CD14-positive monocyte (primary cell): ENCODE measurements around the gene KAZN. TPM values are rescaled to one million over a fixed set of nuclear protein-coding genes. Genes with fewer than 3 reads are reported as not detected.

Experiments
- DNase-seq, 3 donors: peaks; one replicate each; pipeline ENCODE4 v3.0.0-alpha.2; 2011 to 2022
- H2AFZ ChIP-seq: 2 replicates; pipeline ENCODE4 v1.6.0; 2012; ENCODE audit warnings: mild to moderate bottlenecking, low read depth, low read length, inconsistent platforms; ENCODE audit not compliant: insufficient read depth, poor library complexity, severe bottlenecking
- H3K27ac ChIP-seq, 2 donors: 1 replicate in 1 of 2; 2 replicates in 1 of 2; pipeline ENCODE4 v1.5.1; 2012 to 2013; ENCODE audit warnings: low read length in 2 of 2, control low read depth in 1 of 2, inconsistent platforms in 1 of 2, low read depth in 1 of 2, mild to moderate bottlenecking in 1 of 2
- H3K27me3 ChIP-seq, 2 donors: one replicate each; pipeline versions ENCODE4 v1.6.0 to v1.6.1; 2011 to 2013; ENCODE audit warnings: low read length in 2 of 2; ENCODE audit not compliant: control insufficient read depth in 2 of 2, insufficient read depth in 2 of 2
- H3K36me3 ChIP-seq, 2 donors: replicated peaks in 1 of 2; 1 replicate in 1 of 2; 2 replicates in 1 of 2; pipeline versions ENCODE4 v1.5.1 to v1.6.1; 2012 to 2013; ENCODE audit warnings: low read length in 2 of 2, control low read depth in 1 of 2, inconsistent platforms in 1 of 2, mild to moderate bottlenecking in 1 of 2; ENCODE audit not compliant: insufficient read depth in 2 of 2, control insufficient read depth in 1 of 2
- H3K4me1 ChIP-seq, 2 donors: 1 replicate in 1 of 2; 2 replicates in 1 of 2; pipeline versions ENCODE4 v1.5.1 to v1.6.1; 2012 to 2013; ENCODE audit warnings: low read length in 2 of 2, control low read depth in 1 of 2, inconsistent platforms in 1 of 2, mild to moderate bottlenecking in 1 of 2, moderate library complexity in 1 of 2; ENCODE audit not compliant: insufficient read depth in 2 of 2, control insufficient read depth in 1 of 2
- H3K4me2 ChIP-seq: replicated peaks from 2 replicates; pipeline ENCODE3; 2012; ENCODE audit warnings: low read length, moderate library complexity, mild to moderate bottlenecking; ENCODE audit not compliant: poor library complexity, severe bottlenecking; ENCODE audit errors: extremely low read depth
- H3K4me3 ChIP-seq, 3 experiments: fragments of 200-600 bp in 1 of 3; sonication (generic) in 1 of 3; replicated peaks in 1 of 3; 1 replicate in 2 of 3; 2 replicates in 1 of 3; pipeline ENCODE4 v1.5.1; 2011 to 2013; ENCODE audit warnings: low read length in 3 of 3, mild to moderate bottlenecking in 3 of 3, control low read depth in 2 of 3, low read depth in 2 of 3, inconsistent platforms in 1 of 3, moderate library complexity in 1 of 3
- H3K79me2 ChIP-seq: 2 replicates; pipeline ENCODE4 v1.6.0; 2012; ENCODE audit warnings: mild to moderate bottlenecking, control low read depth, inconsistent platforms, low read length, moderate library complexity; ENCODE audit not compliant: insufficient read depth
- H3K9ac ChIP-seq: 2 replicates; pipeline ENCODE4 v1.6.0; 2017; ENCODE audit warnings: low read length, mild to moderate bottlenecking; ENCODE audit not compliant: insufficient read depth, poor library complexity, severe bottlenecking
- H3K9me3 ChIP-seq, 2 donors: replicated peaks in 1 of 2; 1 replicate in 1 of 2; 2 replicates in 1 of 2; pipeline versions ENCODE4 v1.5.1 to v1.6.1; 2012 to 2013; ENCODE audit warnings: low read length in 2 of 2, control low read depth in 1 of 2; ENCODE audit not compliant: control insufficient read depth in 1 of 2, insufficient read depth in 1 of 2
- H4K20me1 ChIP-seq: 2 replicates; pipeline ENCODE4 v1.6.0; 2012; ENCODE audit warnings: mild to moderate bottlenecking, low read length, control low read depth, moderate library complexity; ENCODE audit not compliant: insufficient read depth
- H3K27ac Mint-ChIP-seq, 7 donors: one replicate each; pipeline ENCODE4 v1.8.0; 2020; ENCODE audit warnings: mild to moderate bottlenecking in 7 of 7, mixed read lengths in 7 of 7, moderate library complexity in 6 of 7, inconsistent platforms in 2 of 7
- H3K27me3 Mint-ChIP-seq, 3 donors: one replicate each; pipeline ENCODE4 v1.8.0; 2021 to 2022; ENCODE audit warnings: low read depth in 3 of 3, mild to moderate bottlenecking in 3 of 3, mixed read lengths in 3 of 3, moderate library complexity in 3 of 3, inconsistent platforms in 1 of 3
- H3K36me3 Mint-ChIP-seq, 2 donors: one replicate each; pipeline ENCODE4 v1.8.0; 2020; ENCODE audit warnings: mixed read lengths in 2 of 2, inconsistent platforms in 1 of 2, mild to moderate bottlenecking in 1 of 2
- H3K4me1 Mint-ChIP-seq: one replicate; pipeline ENCODE4 v1.8.0; 2020; ENCODE audit warnings: mild to moderate bottlenecking, mixed read lengths
- H3K4me3 Mint-ChIP-seq, 2 donors: one replicate each; pipeline ENCODE4 v1.8.0; 2020; ENCODE audit warnings: mild to moderate bottlenecking in 2 of 2, mixed read lengths in 2 of 2, moderate library complexity in 1 of 2
- H3K9me3 Mint-ChIP-seq, 7 donors: one replicate each; pipeline ENCODE4 v1.8.0; 2020 to 2022; ENCODE audit warnings: mixed read lengths in 7 of 7, mild to moderate bottlenecking in 6 of 7, moderate library complexity in 6 of 7, inconsistent platforms in 2 of 7
- WGBS: methylation state at CpG from one replicate; pipeline ENCODE4 v1.1.5; 2013; ENCODE audit warnings: missing lambda C conversion rate; ENCODE audit not compliant: insufficient coverage; 5-methylcytosine and 5-hydroxymethylcytosine counted together
- intact Hi-C, 2 donors: fragments of 100-400 bp; cut with micrococcal nuclease; formaldehyde crosslinking; loops; one replicate each; pipeline versions ENCODE4 v1.15.0 to v1.15.1; 2023
- polyA plus RNA-seq, 3 donors: library from polyadenylated mRNA; depleted of rRNA in 1 of 3; unstranded in 2 of 3; stranded (reverse) in 1 of 3; fragments of 300-500 nt in 2 of 3; fragments of >200 nt in 1 of 3; fragmentation: Illumina TruSeq in 2 of 3; gene quantifications; 1 replicate in 2 of 3; 2 replicates in 1 of 3; pipeline ENCODE4 v1.2.3, GENCODE V29; 2012 to 2021
- TF ChIP-seq, protein P1 (sequence below): fragments of 200-600 bp; IDR thresholded peaks from one replicate; pipeline ENCODE4 v1.8.0; 2022; ENCODE audit warnings: antibody characterized with exemption, mild to moderate bottlenecking

The KAZN gene
- polyA plus RNA-seq, 3 donors: not detected

DNA sequence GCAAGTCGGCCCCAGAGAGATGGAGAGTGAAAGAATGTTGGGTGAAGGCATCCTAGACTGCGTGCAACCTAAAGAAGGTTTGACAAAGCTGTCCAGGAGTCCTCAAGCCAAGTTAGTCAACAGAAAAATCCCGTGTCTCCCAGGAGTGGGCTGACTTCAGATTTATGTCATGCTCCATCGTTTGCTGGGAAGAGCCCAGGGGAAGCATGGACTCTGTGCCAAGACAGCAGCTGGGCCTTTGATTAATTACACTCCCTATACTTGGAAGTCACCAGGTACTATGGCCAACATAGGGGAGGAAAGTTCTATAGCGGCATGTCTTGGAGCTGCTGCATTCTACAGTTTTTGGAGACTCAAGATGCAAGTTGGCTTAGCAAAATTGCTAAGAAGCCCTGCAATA lies 247.4 kb downstream of the KAZN start:
- H3K9me3 ChIP-seq: peaks cover 13 to 22% of the 10 kb centered on the region in 2 donors
- H4K20me1 ChIP-seq: no peaks in the 10 kb centered on the region
- 83% methylated on average over 5 of the region's 5 CpGs for WGBS
- H3K4me2 ChIP-seq: no peak overlapping the region
- no peaks in the 10 kb centered on the region for H3K36me3 ChIP-seq
- H3K27me3 ChIP-seq: no peaks in the 10 kb centered on the region
- no peak overlapping the region for H2AFZ ChIP-seq
- no peaks in the 10 kb centered on the region for H3K79me2 ChIP-seq
- H3K4me3 Mint-ChIP-seq: no peak overlapping the region
- H3K27ac ChIP-seq: no peak overlapping the region
- H3K27ac Mint-ChIP-seq: no peak overlapping the region
- intact Hi-C loops: no loop called here
- H3K4me1 ChIP-seq: no peaks in the 10 kb centered on the region
- TF ChIP-seq, protein P1, sequence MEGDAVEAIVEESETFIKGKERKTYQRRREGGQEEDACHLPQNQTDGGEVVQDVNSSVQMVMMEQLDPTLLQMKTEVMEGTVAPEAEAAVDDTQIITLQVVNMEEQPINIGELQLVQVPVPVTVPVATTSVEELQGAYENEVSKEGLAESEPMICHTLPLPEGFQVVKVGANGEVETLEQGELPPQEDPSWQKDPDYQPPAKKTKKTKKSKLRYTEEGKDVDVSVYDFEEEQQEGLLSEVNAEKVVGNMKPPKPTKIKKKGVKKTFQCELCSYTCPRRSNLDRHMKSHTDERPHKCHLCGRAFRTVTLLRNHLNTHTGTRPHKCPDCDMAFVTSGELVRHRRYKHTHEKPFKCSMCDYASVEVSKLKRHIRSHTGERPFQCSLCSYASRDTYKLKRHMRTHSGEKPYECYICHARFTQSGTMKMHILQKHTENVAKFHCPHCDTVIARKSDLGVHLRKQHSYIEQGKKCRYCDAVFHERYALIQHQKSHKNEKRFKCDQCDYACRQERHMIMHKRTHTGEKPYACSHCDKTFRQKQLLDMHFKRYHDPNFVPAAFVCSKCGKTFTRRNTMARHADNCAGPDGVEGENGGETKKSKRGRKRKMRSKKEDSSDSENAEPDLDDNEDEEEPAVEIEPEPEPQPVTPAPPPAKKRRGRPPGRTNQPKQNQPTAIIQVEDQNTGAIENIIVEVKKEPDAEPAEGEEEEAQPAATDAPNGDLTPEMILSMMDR: no peak
- no peaks in the 10 kb centered on the region for H3K4me1 Mint-ChIP-seq
- H3K9ac ChIP-seq: no peak overlapping the region
- no peaks in the 10 kb centered on the region for H3K36me3 Mint-ChIP-seq
- H3K4me3 ChIP-seq: no peak overlapping the region
- peaks cover 12 to 25% (median 16%) of the 10 kb centered on the region in 7 donors for H3K9me3 Mint-ChIP-seq
- peaks cover 2 to 9% (median 7%) of the 10 kb centered on the region in 3 donors for H3K27me3 Mint-ChIP-seq
- DNase-seq: no peak

DNA sequence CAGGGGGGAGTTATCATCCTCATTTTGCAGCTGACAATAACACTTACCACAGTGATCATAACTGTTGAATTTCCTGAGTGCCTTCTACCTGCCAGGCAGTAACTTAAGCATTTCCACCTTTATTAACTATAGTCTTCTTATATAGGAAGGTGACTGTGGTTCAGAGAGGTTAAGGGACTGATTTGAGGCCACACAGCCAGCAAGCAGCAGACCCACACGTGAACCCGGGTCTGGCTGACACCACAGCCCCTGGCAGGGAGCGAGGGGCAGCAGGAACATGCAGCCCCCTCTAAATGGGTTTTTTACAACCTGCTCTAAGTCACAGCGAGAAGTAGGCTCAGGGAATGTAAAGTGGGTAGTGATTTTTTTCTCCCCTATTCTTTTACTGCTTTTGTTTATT lies 248.2 kb downstream of the KAZN start:
- no peaks in the 10 kb centered on the region for H3K4me1 ChIP-seq
- peaks cover 7 to 18% (median 10%) of the 10 kb centered on the region in 7 donors for H3K9me3 Mint-ChIP-seq
- H3K27me3 ChIP-seq: no peaks in the 10 kb centered on the region
- H3K4me1 Mint-ChIP-seq: no peaks in the 10 kb centered on the region
- H3K27ac Mint-ChIP-seq: no peak overlapping the region
- intact Hi-C loops: no loop called here
- H3K79me2 ChIP-seq: no peaks in the 10 kb centered on the region
- H4K20me1 ChIP-seq: no peaks in the 10 kb centered on the region
- H3K4me3 Mint-ChIP-seq: no peak overlapping the region
- H3K9me3 ChIP-seq: peaks cover 9 to 14% of the 10 kb centered on the region in 2 donors
- no peak overlapping the region for H2AFZ ChIP-seq
- TF ChIP-seq, protein P1: no peak
- no peak for DNase-seq
- no peak overlapping the region for H3K4me3 ChIP-seq
- no peak overlapping the region for H3K9ac ChIP-seq
- H3K36me3 Mint-ChIP-seq: no peaks in the 10 kb centered on the region
- H3K27me3 Mint-ChIP-seq: peaks cover 2 to 9% (median 7%) of the 10 kb centered on the region in 3 donors
- no peaks in the 10 kb centered on the region for H3K36me3 ChIP-seq
- no peak overlapping the region for H3K27ac ChIP-seq
- H3K4me2 ChIP-seq: no peak overlapping the region
- 93% methylated on average over 2 of the region's 4 CpGs for WGBS
